Measurements from ENCODE around the gene XIST. TPM values are rescaled to one million over a fixed set of nuclear protein-coding genes. Genes with fewer than 3 reads are reported as not detected.

XIST gene
- total RNA-seq, 1 donor from 2014 or later = not detected

GRCh38 chrX:73867144-73867543, 14.6 kb upstream of the XIST start:
- TF ChIP-seq CTCF (IDR thresholded peaks at IDR 0.05; ENCODE audit: insufficient read depth, low read depth, low read length) = no peak
- TF ChIP-seq EZH2 (IDR thresholded peaks at IDR 0.05; ENCODE audit: insufficient read depth, low read length) = no peak
- DNase-seq (ENCODE audit: low read depth) = no peak
- Histone ChIP-seq H3K4me3 (ENCODE audit: insufficient read depth, low read depth, low read length) (no peak overlapping the region), H4K20me1 (ENCODE audit: insufficient read depth, low read length) (no peaks in the 10 kb centered on the region), H2AFZ (ENCODE audit: low read depth, low read length) (no peak overlapping the region), H3K4me2 (ENCODE audit: low read length) (no peak overlapping the region), H3K27me3 (ENCODE audit: insufficient read depth, low read length) (no peaks in the 10 kb centered on the region), H3K27ac (ENCODE audit: low read depth, low read length) (no peak overlapping the region), H3K36me3 (ENCODE audit: insufficient read depth, low read length) (no peaks in the 10 kb centered on the region), H3K4me1 (ENCODE audit: insufficient read depth, low read length) (no peaks in the 10 kb centered on the region), H3K9me3 (ENCODE audit: insufficient read depth, low read depth, low read length) (no peaks in the 10 kb centered on the region), H3K9ac (ENCODE audit: low read length) (no peak overlapping the region), H3K79me2 (ENCODE audit: insufficient read depth, low read length) (no peaks in the 10 kb centered on the region)
- Mint-ChIP-seq H3K4me3 (ENCODE audit: unreplicated experiment) (no peak overlapping the region), H3K4me1 (ENCODE audit: low read depth, unreplicated experiment) (no peaks in the 10 kb centered on the region), H3K27me3 (ENCODE audit: low read depth, unreplicated experiment) (no peaks in the 10 kb centered on the region), H3K36me3 (ENCODE audit: low read depth, unreplicated experiment) (no peaks in the 10 kb centered on the region), H3K9me3 (ENCODE audit: unreplicated experiment) (no peaks in the 10 kb centered on the region), H3K27ac (ENCODE audit: unreplicated experiment) (no peak overlapping the region)
- FAIRE-seq = no peak

GRCh38 chrX:73863852-73864251, 11.3 kb upstream of the XIST start:
- Histone ChIP-seq H3K79me2 (ENCODE audit: insufficient read depth, low read length) (no peaks in the 10 kb centered on the region), H3K4me3 (ENCODE audit: insufficient read depth, low read depth, low read length) (no peak overlapping the region), H4K20me1 (ENCODE audit: insufficient read depth, low read length) (no peaks in the 10 kb centered on the region), H3K4me2 (ENCODE audit: low read length) (no peak overlapping the region), H3K9ac (ENCODE audit: low read length) (no peak overlapping the region), H3K4me1 (ENCODE audit: insufficient read depth, low read length) (no peaks in the 10 kb centered on the region), H3K27me3 (ENCODE audit: insufficient read depth, low read length) (no peaks in the 10 kb centered on the region), H3K36me3 (ENCODE audit: insufficient read depth, low read length) (no peaks in the 10 kb centered on the region), H2AFZ (ENCODE audit: low read depth, low read length) (no peak overlapping the region), H3K27ac (ENCODE audit: low read depth, low read length) (no peak overlapping the region), H3K9me3 (ENCODE audit: insufficient read depth, low read depth, low read length) (no peaks in the 10 kb centered on the region)
- Mint-ChIP-seq H3K9me3 (ENCODE audit: unreplicated experiment) (no peaks in the 10 kb centered on the region), H3K36me3 (ENCODE audit: low read depth, unreplicated experiment) (no peaks in the 10 kb centered on the region), H3K4me1 (ENCODE audit: low read depth, unreplicated experiment) (no peaks in the 10 kb centered on the region), H3K4me3 (ENCODE audit: unreplicated experiment) (no peak overlapping the region), H3K27ac (ENCODE audit: unreplicated experiment) (no peak overlapping the region), H3K27me3 (ENCODE audit: low read depth, unreplicated experiment) (no peaks in the 10 kb centered on the region)
- DNase-seq (ENCODE audit: low read depth) (no peak), FAIRE-seq (no peak)
- TF ChIP-seq EZH2 (IDR thresholded peaks at IDR 0.05; ENCODE audit: insufficient read depth, low read length) (no peak), CTCF (IDR thresholded peaks at IDR 0.05; ENCODE audit: insufficient read depth, low read depth, low read length) (no peak)

- Histone ChIP-seq H3K9ac (ENCODE audit: low read length) (no peak overlapping the region), H4K20me1 (ENCODE audit: insufficient read depth, low read length) (no peaks in the 10 kb centered on the region), H3K9me3 (ENCODE audit: insufficient read depth, low read depth, low read length) (no peaks in the 10 kb centered on the region), H3K4me2 (ENCODE audit: low read length) (no peak overlapping the region), H3K4me1 (ENCODE audit: insufficient read depth, low read length) (no peaks in the 10 kb centered on the region), H3K4me3 (ENCODE audit: insufficient read depth, low read depth, low read length) (no peak overlapping the region), H2AFZ (ENCODE audit: low read depth, low read length) (no peak overlapping the region), H3K27ac (ENCODE audit: low read depth, low read length) (no peak overlapping the region), H3K36me3 (ENCODE audit: insufficient read depth, low read length) (no peaks in the 10 kb centered on the region), H3K27me3 (ENCODE audit: insufficient read depth, low read length) (no peaks in the 10 kb centered on the region), H3K79me2 (ENCODE audit: insufficient read depth, low read length) (no peaks in the 10 kb centered on the region)
- FAIRE-seq (no peak), DNase-seq (ENCODE audit: low read depth) (no peak)
- TF ChIP-seq EZH2 (IDR thresholded peaks at IDR 0.05; ENCODE audit: insufficient read depth, low read length) (no peak), CTCF (IDR thresholded peaks at IDR 0.05; ENCODE audit: insufficient read depth, low read depth, low read length) (no peak)
- H3K36me3 Mint-ChIP-seq (ENCODE audit: low read depth, unreplicated experiment) = no peaks in the 10 kb centered on the region
- H3K4me1 Mint-ChIP-seq (ENCODE audit: low read depth, unreplicated experiment) = no peaks in the 10 kb centered on the region
- H3K27ac Mint-ChIP-seq (ENCODE audit: unreplicated experiment) = no peak overlapping the region
- H3K27me3 Mint-ChIP-seq (ENCODE audit: low read depth, unreplicated experiment) = no peaks in the 10 kb centered on the region
- no peaks in the 10 kb centered on the region for H3K9me3 Mint-ChIP-seq (ENCODE audit: unreplicated experiment)
- H3K4me3 Mint-ChIP-seq (ENCODE audit: unreplicated experiment) = no peak overlapping the region
Measured at GRCh38 chrX:73863268-73863667, 10.8 kb upstream of the XIST start.

All from astrocyte (in vitro differentiated cells and primary cell).